ENCODE measurements around the gene PLEKHJ1.
A peak's percentile ranks its signal among the peaks of the same experiment; 100 is the strongest.

The PLEKHJ1 gene

DNA sequence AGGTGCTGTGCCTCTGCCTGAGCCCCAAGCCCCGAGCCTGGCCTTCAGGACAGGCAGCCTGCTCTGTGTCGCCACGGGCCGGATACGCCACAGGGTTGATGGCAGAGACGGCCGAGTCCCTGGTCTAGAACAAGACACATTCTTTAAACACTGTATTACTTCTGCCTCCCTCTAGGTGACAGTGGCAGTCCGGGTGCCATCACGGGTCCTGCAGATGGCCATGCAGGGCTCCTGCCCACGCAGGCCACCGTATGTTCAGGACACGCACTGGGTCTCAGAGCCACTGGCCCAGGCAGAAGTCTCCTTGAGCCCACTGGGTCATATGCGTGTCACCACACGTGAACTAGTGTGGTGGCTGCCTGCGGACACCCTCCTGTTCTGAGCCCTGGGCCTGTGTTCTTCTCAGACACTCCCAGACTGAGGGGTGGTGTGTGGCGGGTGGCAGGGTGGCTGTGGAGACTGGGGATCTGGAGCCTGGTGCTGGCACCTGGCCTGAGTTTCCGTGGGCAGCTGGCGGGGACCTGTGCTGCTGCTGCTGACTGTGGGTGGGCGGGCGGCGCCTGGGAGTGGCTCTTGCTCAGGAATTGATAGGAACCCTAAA is 4.4 kb downstream of the PLEKHJ1 start:
- Histone ChIP-seq H3K9ac (no peak overlapping the region), H3K27ac (no peak overlapping the region), H2AFZ (ENCODE audit: low read depth) (no peak overlapping the region), H3K79me2 (ENCODE audit: insufficient read depth, low read depth) (peaks cover 34% of the 10 kb centered on the region), H3K4me2 (no peak overlapping the region), H4K20me1 (ENCODE audit: insufficient read depth) (no peaks in the 10 kb centered on the region), H3K36me3 (ENCODE audit: insufficient read depth) (peaks cover 7% of the 10 kb centered on the region; the same call in 1 of the 2 replicates), H3K4me3 (IDR thresholded peaks at IDR 0.05; ENCODE audit: insufficient read depth, low read depth, low read length) (no peak overlapping the region), H3K4me1 (ENCODE audit: low read depth, poor library complexity, severe bottlenecking) (peaks cover 38% of the 10 kb centered on the region), H3K27me3 (ENCODE audit: insufficient read depth, low read depth) (no peaks in the 10 kb centered on the region)
- 0 out of 2 replicates have a peak, but pooled peaks have one; percentile 18 for TF ChIP-seq CTCF (conservative IDR thresholded peaks at IDR 0.05; ENCODE audit: low read depth, low read length)

DNA sequence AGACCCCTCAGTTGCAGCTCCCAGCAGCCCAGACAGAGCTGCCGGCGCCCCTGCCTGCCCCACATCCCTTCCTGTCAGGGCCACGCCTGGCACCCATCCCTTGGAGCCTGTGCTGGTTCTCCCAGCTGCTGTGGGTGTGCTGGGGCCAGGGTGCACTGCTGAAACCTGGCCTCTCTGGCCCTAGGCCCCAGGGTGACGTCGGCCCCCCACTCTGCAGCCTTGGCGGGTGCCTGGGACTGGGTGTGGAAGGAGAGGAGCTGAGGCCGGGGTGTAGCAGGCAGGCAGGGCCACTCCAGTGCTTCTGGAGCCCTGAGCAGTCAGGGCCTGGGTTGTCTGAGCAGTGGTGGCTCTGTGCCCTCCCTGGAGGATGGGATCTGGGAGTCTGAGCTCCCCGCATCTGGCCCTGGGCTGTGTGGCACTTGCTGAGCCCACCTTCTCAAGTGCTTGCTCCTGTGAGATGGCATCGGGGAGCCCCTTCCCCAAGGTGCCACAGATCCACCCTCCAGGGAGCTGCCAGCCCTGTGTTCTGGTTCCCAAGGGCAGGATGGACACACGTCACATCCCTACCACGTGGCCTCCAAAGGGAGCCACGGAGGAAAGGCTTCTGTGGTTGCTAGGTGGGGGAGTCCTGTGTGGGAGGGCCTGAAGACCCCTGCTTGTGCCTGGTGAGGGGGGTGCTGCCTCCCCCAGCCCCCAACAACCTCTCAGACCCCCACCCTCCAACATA is 5.2 kb downstream of the PLEKHJ1 start:
- H3K4me1 ChIP-seq (ENCODE audit: low read depth, poor library complexity, severe bottlenecking), result peaks cover 39% of the 10 kb centered on the region
- H3K4me3 ChIP-seq (IDR thresholded peaks at IDR 0.05; ENCODE audit: insufficient read depth, low read depth, low read length), result no peak overlapping the region
- no peak overlapping the region for H3K9ac ChIP-seq
- peaks cover 33% of the 10 kb centered on the region for H3K79me2 ChIP-seq (ENCODE audit: insufficient read depth, low read depth)
- no peak for TF ChIP-seq CTCF (conservative IDR thresholded peaks at IDR 0.05; ENCODE audit: low read depth, low read length)
- H4K20me1 ChIP-seq (ENCODE audit: insufficient read depth), result no peaks in the 10 kb centered on the region
- no peaks in the 10 kb centered on the region for H3K27me3 ChIP-seq (ENCODE audit: insufficient read depth, low read depth)
- H3K4me2 ChIP-seq, result no peak overlapping the region
- H2AFZ ChIP-seq (ENCODE audit: low read depth), result no peak overlapping the region
- peaks cover 7% of the 10 kb centered on the region; the same call in 1 of the 2 replicates for H3K36me3 ChIP-seq (ENCODE audit: insufficient read depth)
- H3K27ac ChIP-seq, result no peak overlapping the region; the same call in 1 of the 2 replicates

DNA sequence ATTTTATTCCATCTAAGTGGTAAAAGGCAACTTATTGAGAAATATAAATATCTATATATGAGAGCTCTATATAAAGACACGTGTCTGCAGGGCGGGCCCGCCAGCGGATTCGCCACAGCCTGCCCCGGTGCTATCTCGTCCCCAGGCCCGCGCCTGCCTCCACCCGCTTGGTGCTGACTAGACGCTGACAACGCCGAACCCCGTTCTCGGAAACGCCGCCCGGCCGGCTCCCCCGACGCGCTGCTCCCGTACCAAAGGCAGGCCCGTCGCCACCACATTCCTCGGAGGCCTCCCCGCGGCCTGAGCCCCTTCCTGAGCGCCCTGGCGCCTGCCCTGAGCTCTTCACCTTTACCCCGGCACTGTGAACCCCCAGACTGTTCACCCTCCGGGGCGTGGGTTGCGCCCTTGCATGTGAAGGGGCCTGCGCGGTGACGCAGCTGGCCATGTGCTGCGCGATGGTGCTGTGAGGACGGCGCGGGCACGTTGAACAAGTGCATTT is 6.0 kb downstream of the PLEKHJ1 start:
- Histone ChIP-seq H3K36me3 (ENCODE audit: insufficient read depth) (peaks cover 7% of the 10 kb centered on the region; the same call in 1 of the 2 replicates), H3K27ac (no peak overlapping the region), H3K4me3 (IDR thresholded peaks at IDR 0.05; ENCODE audit: insufficient read depth, low read depth, low read length) (no peak overlapping the region), H2AFZ (ENCODE audit: low read depth) (no peak overlapping the region), H3K9ac (no peak overlapping the region), H3K4me2 (no peak overlapping the region), H3K79me2 (ENCODE audit: insufficient read depth, low read depth) (peaks cover 24% of the 10 kb centered on the region), H4K20me1 (ENCODE audit: insufficient read depth) (no peaks in the 10 kb centered on the region), H3K4me1 (ENCODE audit: low read depth, poor library complexity, severe bottlenecking) (peaks cover 39% of the 10 kb centered on the region), H3K27me3 (ENCODE audit: insufficient read depth, low read depth) (no peaks in the 10 kb centered on the region)
- no peak for TF ChIP-seq CTCF (conservative IDR thresholded peaks at IDR 0.05; ENCODE audit: low read depth, low read length)

DNA sequence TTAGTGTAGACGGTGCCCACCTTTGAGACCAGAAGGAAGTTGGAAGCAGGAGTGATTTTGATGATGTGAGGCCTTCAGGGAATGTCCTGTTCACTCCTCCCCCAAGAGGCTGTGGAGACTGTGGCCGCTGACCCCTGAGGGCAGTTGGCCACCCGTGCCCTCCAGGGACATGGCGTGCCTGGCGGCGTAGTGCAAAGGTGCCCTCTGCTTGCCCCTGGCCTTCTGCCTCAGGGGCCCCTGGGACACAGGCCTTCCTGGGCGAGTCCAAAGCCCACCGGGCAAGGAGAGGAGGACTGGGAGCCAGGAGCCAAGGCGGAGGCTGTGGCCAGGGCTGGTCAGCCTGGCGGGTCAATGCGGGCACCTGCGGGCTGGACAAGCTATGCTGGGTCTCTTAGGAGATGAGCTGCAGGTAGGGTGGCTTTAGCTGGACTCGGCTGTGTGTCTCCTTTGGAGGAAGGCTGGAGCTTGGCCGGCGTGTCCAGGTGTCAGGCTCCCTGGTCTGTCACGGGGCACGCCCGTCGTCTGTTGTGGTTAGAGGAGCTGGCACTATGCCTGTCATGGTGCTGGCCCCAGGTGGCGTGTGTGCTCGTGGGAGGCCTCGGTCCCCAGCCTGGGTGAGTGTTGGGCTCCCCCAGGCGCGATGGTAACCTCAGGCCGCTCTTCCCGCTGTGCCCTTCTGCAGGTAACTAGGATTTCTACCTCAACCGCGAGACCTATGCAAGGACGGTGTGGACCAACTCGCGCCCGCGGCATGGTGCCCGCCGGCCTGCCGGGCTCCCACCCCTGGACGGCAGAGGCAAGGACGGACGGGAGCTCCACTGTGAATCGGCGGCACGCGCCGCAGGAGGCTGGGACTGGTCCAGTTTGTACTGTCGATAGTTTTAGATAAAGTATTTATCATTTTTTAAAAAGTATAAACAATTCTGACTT is 6.8 kb downstream of the PLEKHJ1 start:
- H3K4me3 ChIP-seq (IDR thresholded peaks at IDR 0.05; ENCODE audit: insufficient read depth, low read depth, low read length), result no peak overlapping the region
- H3K27ac ChIP-seq, result no peak overlapping the region
- H3K4me1 ChIP-seq (ENCODE audit: low read depth, poor library complexity, severe bottlenecking), result peaks cover 33% of the 10 kb centered on the region

More for the DNA sequence above, 6.8 kb downstream of the PLEKHJ1 start:
- Histone ChIP-seq H4K20me1 (ENCODE audit: insufficient read depth) (no peaks in the 10 kb centered on the region), H3K36me3 (ENCODE audit: insufficient read depth) (peaks cover 7% of the 10 kb centered on the region; the same call in 1 of the 2 replicates), H3K4me2 (no peak overlapping the region), H3K9ac (no peak overlapping the region), H3K79me2 (ENCODE audit: insufficient read depth, low read depth) (peaks cover 17% of the 10 kb centered on the region), H3K27me3 (ENCODE audit: insufficient read depth, low read depth) (no peaks in the 10 kb centered on the region), H2AFZ (ENCODE audit: low read depth) (no peak overlapping the region)
- no peak for TF ChIP-seq CTCF (conservative IDR thresholded peaks at IDR 0.05; ENCODE audit: low read depth, low read length)
